Nucleus accumbens (tissue), 56 donors: ENCODE data around the gene ALKBH5.

Source experiments
- DNase-seq, 56 donors: peaks; one replicate each; lab custom pipeline; 2025; lab: John Stamatoyannopoulos, UW

The ALKBH5 gene

DNA sequence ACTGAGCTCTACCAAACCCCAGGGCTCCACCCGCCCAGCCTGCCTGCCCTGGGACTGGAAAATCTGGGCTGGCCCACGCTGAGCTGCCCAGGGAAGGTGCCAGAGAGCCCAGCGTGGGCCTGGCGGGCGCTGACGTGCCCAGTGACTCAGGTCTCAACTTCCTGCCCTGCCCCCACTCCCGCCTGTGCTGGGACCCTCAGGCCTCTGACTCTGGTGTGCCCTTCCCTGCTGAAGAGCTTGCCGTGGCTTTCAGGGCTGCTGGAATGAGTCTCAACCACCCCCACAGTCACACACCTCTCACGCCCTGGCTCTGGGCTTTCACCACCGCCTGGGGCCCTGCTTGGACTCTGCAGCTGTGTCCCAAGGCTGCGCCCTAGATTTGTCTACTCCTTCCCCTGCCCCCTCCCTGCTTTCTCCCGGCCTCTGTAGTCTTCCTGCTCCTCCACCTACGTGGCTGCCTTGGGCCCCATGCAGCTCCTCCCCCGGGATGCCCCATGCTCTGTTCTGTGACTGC lies 52.2 kb downstream of the ALKBH5 start:
- DNase-seq, result no peak

DNA sequence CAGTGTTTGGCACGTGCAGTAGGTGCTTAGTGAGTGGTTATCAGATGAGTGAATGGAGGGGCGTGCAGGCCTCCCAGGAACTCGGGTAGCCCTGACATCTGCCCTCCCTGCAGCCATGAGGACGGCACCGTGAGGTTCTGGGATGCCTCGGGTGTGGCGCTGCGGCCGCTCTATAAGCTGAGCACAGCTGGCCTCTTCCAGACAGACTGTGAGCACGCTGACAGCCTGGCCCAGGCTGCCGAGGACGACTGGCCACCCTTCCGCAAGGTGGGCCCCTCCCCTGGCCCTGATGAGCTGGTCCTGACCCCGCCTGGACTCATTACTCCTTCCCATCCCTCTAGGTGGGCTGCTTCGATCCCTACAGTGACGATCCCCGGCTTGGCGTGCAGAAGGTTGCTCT lies 52.9 kb downstream of the ALKBH5 start:
- DNase-seq, result no peak

DNA sequence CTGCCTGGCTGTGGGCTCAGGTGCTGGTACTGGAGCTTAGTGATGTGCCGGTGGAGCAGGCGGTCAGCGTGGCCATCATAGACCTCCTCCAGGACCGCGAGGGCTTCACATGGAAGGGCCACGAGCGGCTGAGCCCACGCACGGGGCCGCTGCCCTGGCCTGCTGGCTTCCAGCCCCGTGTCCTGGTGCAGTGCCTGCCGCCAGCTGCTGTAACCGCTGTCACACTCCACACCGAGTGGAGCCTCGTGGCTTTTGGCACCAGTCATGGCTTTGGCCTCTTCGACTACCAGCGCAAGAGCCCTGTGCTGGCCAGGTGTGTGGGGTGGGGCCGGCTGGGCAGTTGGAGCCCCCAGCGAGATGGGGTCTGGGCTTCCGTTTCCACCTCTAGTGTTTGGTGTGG lies 53.8 kb downstream of the ALKBH5 start:
- DNase-seq, result no peak

GRCh38 chr17:18238299-18238698 lies 54.7 kb downstream of the ALKBH5 start:
- DNase-seq, result no peak

DNA sequence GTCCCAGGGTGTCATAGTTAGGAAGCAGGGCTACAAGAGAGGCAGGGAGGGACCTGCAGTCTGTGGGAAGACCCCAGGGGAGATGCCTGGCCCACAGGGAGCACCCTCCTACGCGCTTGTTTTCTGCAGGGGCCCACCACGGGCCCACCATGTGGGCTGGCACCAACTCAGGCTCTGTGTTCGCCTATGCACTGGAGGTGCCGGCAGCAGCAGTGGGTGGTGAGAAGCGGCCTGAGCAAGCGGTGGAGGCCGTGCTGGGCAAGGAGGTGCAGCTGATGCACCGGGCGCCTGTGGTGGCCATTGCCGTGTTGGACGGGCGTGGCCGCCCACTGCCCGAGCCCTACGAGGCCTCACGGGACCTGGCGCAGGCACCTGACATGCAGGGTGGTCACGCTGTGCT lies 56.8 kb downstream of the ALKBH5 start:
- DNase-seq, result no peak

DNA sequence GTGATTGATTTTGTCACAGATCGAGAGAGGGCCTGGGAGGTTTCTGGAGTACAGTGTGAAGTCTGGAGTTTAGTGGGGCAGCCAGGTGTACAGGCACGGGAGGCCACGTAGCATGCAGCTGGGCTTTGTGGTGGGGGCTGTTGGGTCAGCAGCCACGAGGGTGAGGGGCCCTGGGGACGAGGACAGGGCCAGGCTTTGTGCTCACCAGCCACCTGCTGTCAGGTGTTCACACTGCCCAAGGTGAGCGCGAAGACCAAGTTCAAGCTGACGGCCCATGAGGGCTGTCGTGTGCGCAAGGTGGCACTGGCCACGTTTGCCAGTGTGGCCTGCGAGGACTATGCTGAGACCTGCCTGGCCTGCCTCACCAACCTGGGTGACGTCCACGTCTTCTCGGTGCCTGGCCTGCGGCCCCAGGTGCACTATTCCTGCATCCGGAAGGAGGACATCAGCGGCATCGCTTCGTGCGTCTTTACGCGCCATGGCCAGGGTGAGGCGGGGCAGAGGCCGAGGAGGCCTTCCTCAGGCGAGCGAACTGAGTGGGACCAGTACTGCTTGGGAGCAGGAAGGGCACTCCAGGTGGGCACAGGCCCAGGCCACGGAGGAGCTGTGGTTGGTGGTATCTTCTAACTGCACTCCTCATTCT lies 57.7 kb downstream of the ALKBH5 start:
- DNase-seq, result no peak

DNA sequence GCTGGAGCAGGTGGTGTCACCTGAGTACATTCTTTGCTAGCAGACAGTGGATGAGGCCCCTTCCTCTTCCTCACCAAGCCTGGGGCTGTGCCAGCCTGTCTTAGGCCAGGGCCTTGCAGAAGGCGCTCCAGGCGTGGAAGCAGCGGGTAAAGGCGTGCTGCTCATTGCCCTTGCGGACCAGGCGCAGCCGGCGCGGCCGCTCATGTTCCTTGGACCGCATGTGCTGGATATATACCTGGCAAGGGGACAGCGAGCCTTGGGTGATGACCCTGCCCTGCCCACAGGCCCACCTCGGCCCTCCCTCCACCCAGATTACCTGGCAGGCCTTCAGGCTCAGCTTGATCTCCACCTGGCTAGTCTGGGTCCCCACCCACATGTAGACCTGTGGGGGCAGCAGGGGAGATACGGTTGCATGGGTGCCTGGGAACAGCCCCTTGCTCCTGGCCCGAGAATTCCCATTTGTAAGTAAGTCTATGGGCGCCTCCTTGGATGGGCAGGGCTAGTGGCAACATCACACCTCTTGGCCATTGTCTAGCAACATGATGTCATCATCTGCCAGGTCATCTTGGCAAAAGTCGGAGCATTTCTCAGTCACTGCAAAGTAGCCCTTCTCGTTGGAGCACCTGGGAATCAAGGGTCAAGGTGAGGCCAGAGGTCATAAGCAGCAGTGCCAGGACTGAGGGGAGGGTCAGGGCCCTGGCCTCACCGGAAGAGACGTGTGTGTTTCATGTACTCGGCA lies 61.6 kb downstream of the ALKBH5 start:
- no peak for DNase-seq

DNA sequence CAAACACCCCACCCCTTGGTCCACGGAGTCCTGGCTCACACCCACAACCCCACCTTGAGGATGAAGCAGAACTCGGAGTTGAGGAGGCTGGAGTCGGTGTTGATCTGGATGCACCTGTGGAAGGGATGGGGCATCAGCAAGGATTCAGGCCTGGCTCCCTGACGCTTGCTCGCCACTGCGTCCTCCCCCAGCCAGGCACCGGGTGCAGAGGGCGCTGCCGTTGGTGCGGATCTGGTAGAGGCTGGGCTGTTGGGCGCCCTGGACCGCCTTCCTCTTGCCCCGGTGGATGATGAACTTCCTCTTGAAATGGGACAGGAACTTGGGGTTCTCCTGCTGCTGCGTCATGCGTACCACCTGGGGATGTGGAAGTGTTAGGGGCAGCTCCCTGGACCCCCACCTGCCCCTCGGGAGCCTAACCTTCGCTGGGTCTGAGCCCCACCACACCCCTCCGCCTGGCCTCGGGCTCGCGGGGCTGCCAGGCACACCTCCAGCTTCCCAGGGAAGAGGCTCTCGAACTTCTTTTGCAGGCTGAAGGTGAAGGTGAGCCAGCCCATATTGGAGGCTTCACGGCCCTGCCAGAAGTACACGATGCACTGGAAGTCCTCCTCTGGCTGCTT lies 62.6 kb downstream of the ALKBH5 start:
- no peak for DNase-seq

DNA sequence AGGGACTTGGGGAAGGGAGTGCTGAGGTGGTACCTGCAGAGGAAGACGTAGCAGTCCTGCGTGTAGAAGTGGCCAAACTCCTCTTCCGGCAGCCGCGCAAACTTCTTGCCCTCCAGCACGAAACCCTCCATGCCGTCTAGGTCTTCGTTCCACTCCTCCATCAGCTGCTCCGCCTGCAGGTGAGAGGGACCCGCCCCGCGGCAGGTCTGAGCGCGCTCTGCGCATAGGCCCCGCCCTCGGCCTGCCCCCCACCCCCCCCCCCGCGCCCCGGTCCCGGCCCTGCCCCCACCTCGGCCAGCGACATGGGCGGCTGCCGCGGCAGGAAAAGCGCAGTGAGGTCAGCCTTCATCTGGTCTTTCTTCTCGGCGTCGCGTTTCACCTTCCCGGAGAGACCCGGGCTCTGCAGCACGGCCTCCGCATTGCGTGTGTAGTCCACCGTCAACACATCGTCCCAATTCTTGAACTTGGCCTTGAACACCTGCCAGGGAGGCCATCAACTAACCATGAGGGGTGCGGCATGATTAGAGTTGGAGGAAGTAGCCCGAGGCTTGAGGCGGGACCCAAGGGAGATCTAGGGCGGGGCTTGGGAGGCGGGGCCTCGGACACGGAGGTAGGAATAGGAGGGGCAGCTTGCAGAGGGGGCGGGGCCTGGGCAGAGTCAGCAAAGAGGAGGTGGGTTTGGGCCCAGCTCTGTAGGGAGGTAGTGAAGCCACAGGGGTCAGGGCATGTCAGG lies 63.4 kb downstream of the ALKBH5 start:
- peak in 3 of 56 donors; percentile 29 to 56 (median 55) for DNase-seq

GRCh38 chr17:18247613-18248001 lies 64.0 kb downstream of the ALKBH5 start:
- peak in 37 of 56 donors; percentile 12 to 71 (median 42) for DNase-seq

DNA sequence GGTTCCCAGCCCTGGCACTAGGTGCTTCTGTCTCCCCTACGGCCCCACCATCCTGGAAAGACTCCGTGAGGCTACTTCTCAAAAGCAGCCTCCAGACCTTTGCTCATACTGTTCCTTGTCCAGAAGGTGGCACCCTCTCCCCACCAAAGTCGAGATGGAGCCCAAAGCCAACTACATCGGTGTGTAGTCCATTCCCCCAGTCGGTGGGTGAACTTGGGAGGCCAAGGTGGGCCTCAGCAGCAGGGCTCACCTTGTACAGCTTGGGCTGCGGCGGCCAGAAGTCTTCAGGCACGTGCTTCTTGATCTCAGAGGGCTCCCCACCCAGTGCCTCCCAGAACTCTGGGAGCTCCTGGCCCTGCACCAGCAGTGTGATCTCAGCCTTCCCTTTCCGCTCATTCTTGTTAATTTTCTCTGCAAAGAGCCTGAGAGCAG lies 64.7 kb downstream of the ALKBH5 start:
- DNase-seq, result peak in 44 of 56 donors; percentile 11 to 75 (median 50)

GRCh38 chr17:18248811-18249210 lies 65.2 kb downstream of the ALKBH5 start:
- DNase-seq, result no peak

DNA sequence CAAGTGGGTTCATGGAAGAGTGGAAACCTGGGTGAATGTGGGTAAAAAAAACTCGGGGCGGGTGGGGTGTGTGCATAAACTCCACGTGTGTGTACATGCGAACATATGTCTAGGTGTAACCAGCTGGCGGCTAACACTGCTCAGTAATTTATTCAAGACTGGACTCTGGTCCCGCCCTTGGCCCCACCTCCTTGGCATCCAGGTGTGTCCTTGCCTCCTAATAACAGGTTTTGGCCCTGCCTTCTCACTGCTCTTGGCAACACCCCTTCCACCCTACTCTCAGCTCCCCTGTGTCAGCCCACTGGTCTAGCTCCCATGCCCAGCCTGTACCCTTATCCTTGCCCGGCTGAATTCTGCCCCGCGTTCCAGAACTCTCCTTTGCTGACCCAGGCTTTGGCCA lies 66.6 kb downstream of the ALKBH5 start:
- DNase-seq, result no peak

- no peak for DNase-seq
Observed at GRCh38 chr17:18250708-18251107, 67.1 kb downstream of the ALKBH5 start.

DNA sequence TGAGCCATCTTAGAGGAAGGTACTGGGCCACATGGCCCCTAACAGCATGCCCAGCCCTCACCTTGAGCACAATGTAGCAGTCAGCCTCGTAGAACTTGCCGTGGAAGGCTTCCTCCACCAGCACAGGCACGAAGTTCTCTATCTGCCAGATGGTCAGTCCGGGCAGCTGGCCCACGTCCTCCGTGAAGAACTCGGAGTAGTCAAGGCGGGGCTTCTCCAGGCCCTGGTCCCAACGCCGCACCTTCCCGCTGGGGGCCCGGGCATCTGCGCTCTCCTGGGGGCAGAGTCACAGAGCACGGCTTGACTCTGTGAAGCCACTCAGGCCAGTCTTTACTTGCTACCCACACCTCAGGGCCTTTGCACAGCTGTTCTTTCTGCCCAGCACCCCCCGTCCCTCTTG lies 67.6 kb downstream of the ALKBH5 start:
- DNase-seq, result no peak

- DNase-seq, result no peak
Observed at GRCh38 chr17:18252160-18252559, 68.5 kb downstream of the ALKBH5 start.

GRCh38 chr17:18253187-18253884 lies 69.7 kb downstream of the ALKBH5 start:
- no peak for DNase-seq

DNA sequence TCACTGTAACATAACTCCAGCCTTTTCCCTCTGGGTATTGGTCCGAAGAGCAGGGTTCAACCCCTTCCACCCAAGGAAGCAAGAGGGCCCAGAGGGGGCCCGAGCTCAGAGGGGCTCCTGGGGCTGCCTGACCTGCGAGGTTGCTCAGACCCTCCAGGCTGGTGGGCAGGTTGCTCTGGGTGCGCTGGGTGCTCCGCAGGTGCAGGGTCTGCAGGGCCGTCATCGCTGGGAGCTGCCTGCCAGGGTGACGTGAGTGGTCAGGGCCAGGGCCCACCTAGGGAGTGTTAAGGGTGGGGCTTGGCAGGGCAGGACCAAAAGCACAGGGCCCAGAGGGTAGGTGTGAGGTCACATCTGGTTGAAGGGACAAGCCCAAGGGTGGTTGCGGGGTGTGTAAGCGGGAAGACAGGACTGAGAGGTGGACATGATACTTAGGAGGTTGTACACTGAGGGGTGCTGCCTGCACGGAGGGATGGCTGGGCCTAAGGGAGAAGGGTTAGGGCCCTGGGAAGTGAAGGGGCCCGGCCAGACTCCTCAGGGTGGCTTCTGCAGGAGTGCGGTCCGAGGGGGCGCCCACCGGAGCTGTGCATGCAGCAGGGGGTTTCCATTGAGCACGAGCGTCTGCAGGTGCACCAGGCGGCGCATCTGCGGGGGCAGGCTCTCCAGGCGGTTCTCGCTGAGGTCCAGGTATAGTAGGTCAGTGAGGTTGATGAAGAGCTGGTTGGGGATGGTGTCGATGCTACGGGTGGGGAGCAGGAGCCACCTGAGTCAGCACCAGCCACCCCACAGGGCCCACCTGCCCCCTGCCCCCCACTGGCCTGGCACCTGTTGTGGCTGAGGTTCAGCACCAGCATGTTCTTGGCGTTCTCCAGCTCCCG lies 70.6 kb downstream of the ALKBH5 start:
- DNase-seq, result no peak
